ENCODE results near the gene CRYBG2. TPM values are rescaled to one million over a fixed set of nuclear protein-coding genes. Genes with fewer than 3 reads are reported as not detected.

CRYBG2 gene
- total and polyA plus RNA-seq, 7 donors, result 0.55 to 21.0 (median 13.8) TPM; not detected in 2

DNA sequence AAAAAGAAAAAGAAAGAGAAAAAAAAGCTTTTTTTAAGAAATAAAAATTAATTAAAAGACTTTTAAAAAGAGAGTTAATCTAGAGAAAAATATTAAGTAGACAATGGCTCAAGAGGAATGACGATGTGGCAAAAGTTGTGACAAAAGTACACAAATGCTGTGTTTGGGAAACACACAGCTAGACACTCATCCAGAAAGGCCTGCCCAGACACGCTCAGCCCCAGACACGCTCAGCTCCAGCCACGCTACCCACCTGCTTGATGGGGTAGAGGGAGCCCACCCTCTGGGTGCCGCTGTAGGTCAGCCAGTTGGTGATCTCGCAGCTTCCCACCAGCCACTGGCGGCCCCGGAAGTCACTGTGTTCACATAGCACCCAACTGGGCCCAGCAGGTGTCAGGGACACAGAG lies 26.0 kb downstream of the CRYBG2 start:
- intact Hi-C loops (cut with DNase I), result loop anchor here (10.0 kb wide), 1 partner anchor 163 kb away; the partner anchor contains the start of genes C1orf232 and ZNF593
- no peak for TF ChIP-seq POLR2AphosphoS5 (IDR thresholded peaks at IDR 0.05)
- no peak for TF ChIP-seq EP300 (IDR thresholded peaks at IDR 0.05)
- peaks cover 4 to 45% (median 12%) of the 10 kb centered on the region in 3 donors for H3K27me3 ChIP-seq

DNA sequence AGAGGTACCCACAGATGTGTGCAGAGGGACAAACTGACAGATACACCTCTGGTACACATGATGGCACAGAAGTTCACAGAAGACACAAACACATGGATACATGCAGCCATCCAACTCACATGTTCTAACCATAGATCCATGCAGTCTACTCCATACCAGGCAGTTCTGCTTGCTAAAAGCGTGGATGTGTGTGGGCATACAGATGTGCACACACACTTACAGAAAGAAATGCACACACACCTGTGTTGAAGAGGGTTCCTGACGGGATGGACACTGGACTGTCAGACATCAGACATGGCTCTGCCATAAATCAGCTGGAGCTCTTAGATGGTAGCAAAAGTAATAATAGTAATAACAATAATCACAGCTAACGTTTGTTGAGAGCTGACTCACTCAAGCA lies 29.4 kb downstream of the CRYBG2 start:
- intact Hi-C loops (cut with DNase I), result loop anchor here (5.0 to 10.0 kb wide), 2 partner anchors 160 to 217 kb away; partner anchors contain the start of genes C1orf232 and ZNF593
- WGBS, 2 donors, result 82 to 86% methylated on average over 3 of the region's 3 CpGs

More for the DNA sequence above, 26.0 kb downstream of the CRYBG2 start:
- WGBS, 2 donors, result 90 to 91% methylated on average over 8 of the region's 8 CpGs
- no peak overlapping the region for H3K27ac ChIP-seq
- no peak overlapping the region for H3K4me3 ChIP-seq
- H3K36me3 ChIP-seq, result no peaks in the 10 kb centered on the region
- no peaks in the 10 kb centered on the region for H3K9me3 ChIP-seq
- DNase-seq, result no peak
- H3K4me1 ChIP-seq, result no peaks in the 10 kb centered on the region

DNA sequence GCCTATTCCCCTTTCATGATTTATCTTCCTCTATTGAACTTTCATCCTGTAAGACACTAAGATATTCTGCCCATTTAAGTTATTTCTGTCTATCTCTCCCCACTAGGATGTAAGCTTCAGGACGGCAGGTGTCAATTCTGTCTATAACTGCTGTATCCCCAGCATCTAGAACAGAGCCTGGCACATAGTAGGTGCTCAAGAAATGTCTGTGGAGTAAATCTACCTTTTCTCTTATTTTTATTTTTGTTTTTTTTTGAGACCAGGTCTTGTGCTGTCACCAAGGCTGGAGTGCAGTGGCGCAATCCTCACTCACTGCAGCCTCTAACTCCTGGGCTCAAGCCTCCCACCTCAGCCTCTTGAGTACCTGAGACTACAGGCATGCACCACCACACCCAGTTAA lies 30.5 kb downstream of the CRYBG2 start:
- intact Hi-C loops (cut with DNase I), result loop anchor here (5.0 to 10.0 kb wide), 2 partner anchors 159 to 216 kb away; partner anchors contain the start of genes C1orf232 and ZNF593
- H3K4me1 ChIP-seq, result peaks cover 0 to 6% (median 5%) of the 10 kb centered on the region in 4 donors
- H3K4me3 ChIP-seq, result no peak overlapping the region
- 94 to 96% methylated on average over 2 of the region's 2 CpGs for WGBS, 2 donors
- no peak for TF ChIP-seq POLR2A (IDR thresholded peaks at IDR 0.05)
- TF ChIP-seq, protein P1, sequence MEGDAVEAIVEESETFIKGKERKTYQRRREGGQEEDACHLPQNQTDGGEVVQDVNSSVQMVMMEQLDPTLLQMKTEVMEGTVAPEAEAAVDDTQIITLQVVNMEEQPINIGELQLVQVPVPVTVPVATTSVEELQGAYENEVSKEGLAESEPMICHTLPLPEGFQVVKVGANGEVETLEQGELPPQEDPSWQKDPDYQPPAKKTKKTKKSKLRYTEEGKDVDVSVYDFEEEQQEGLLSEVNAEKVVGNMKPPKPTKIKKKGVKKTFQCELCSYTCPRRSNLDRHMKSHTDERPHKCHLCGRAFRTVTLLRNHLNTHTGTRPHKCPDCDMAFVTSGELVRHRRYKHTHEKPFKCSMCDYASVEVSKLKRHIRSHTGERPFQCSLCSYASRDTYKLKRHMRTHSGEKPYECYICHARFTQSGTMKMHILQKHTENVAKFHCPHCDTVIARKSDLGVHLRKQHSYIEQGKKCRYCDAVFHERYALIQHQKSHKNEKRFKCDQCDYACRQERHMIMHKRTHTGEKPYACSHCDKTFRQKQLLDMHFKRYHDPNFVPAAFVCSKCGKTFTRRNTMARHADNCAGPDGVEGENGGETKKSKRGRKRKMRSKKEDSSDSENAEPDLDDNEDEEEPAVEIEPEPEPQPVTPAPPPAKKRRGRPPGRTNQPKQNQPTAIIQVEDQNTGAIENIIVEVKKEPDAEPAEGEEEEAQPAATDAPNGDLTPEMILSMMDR (IDR thresholded peaks at IDR 0.05), result no peak
- no peak for TF ChIP-seq EP300 (IDR thresholded peaks at IDR 0.05)
- TF ChIP-seq POLR2AphosphoS5 (IDR thresholded peaks at IDR 0.05), result no peak
- peaks cover 0 to 4% (median 0%) of the 10 kb centered on the region in 3 donors for H3K27me3 ChIP-seq
- H3K36me3 ChIP-seq, result no peaks in the 10 kb centered on the region
- DNase-seq, result no peak
- no peak overlapping the region for H3K27ac ChIP-seq
- H3K9me3 ChIP-seq, result no peaks in the 10 kb centered on the region

More for the DNA sequence above, 29.4 kb downstream of the CRYBG2 start:
- H3K4me3 ChIP-seq, result no peak overlapping the region
- H3K36me3 ChIP-seq, result no peaks in the 10 kb centered on the region
- DNase-seq, result no peak
- no peak overlapping the region for H3K27ac ChIP-seq
- peaks cover 0 to 13% (median 0%) of the 10 kb centered on the region in 3 donors for H3K27me3 ChIP-seq
- H3K4me1 ChIP-seq, result peaks cover 0 to 6% (median 5%) of the 10 kb centered on the region in 4 donors
- no peaks in the 10 kb centered on the region for H3K9me3 ChIP-seq
- TF ChIP-seq POLR2A (IDR thresholded peaks at IDR 0.05) (no peak), EP300 (IDR thresholded peaks at IDR 0.05) (no peak), POLR2AphosphoS5 (IDR thresholded peaks at IDR 0.05) (no peak)
- TF ChIP-seq, protein P1 (IDR thresholded peaks at IDR 0.05), result no peak

DNA sequence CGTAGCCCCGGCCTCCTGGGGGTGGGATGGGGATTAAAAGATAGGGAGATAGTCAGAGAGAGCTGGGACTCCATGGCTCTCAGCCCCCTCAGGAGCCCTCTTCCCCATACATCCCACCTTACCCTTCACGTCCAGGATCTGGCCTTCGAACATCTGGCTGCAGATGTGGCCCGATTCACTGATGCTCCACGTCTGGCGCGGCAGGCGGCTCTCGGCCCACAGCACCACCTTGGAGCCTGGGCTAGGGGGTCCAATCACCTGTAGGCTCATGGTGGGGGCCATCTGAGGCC lies 31.9 kb downstream of the CRYBG2 start:
- Histone ChIP-seq H3K27ac (no peak overlapping the region), H3K9me3 (no peaks in the 10 kb centered on the region), H3K27me3 (no peaks in the 10 kb centered on the region), H3K36me3 (no peaks in the 10 kb centered on the region), H3K4me1 (peaks cover 0 to 6% (median 5%) of the 10 kb centered on the region in 4 donors), H3K4me3 (no peak overlapping the region)
- DNase-seq, result no peak
- 72 to 80% methylated on average over 10 of the region's 10 CpGs for WGBS, 2 donors
- TF ChIP-seq EP300 (IDR thresholded peaks at IDR 0.05), result no peak
- TF ChIP-seq POLR2A (IDR thresholded peaks at IDR 0.05), result no peak
- TF ChIP-seq, protein P1 (IDR thresholded peaks at IDR 0.05), result no peak
- no peak for TF ChIP-seq POLR2AphosphoS5 (IDR thresholded peaks at IDR 0.05)
- intact Hi-C loops (cut with DNase I), result loop anchor here (5.0 to 10.0 kb wide), 2 partner anchors 157 to 215 kb away; partner anchors contain the start of genes C1orf232 and ZNF593

DNA sequence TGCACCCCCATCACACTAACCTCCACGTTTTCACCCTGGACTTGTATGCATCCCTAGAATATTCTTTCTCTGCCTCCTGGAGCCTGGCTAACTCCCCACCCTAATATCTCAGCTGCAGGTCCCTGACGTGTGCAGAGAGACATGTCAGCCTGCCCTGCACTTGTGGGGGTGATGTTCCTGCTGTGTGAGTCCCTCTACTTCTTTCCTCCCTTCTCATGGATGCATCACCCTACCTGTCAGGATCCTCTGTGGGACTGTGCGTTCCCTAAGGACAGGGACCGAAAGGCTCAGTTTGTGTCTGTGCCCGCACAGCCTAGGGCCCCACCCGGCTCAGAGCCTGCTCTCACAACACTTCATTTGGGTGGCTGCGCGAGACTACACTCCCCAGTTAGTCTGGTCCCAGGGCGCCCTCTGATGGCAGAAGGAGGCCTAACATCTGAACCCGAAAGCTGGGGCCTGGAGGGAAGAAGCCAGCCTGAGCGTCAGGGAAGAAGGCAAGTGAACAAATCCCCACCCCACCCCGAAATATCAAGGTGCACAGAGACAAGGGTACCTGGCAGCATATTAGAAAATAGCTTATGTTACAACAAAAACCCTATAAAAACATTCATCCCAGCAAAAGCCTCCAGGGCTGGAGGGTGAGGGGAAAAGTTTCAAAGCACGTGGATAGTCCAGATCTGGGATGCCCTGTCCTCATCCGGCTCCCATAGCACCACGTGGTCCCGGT lies 32.5 kb downstream of the CRYBG2 start:
- Histone ChIP-seq H3K4me3 (no peak overlapping the region), H3K27me3 (no peaks in the 10 kb centered on the region), H3K9me3 (no peaks in the 10 kb centered on the region), H3K4me1 (peaks cover 0 to 6% (median 5%) of the 10 kb centered on the region in 4 donors), H3K27ac (no peak overlapping the region), H3K36me3 (no peaks in the 10 kb centered on the region)
- DNase-seq, result peak; percentile 96
- WGBS, 2 donors, result 11 to 15% methylated on average over 16 of the region's 16 CpGs
- TF ChIP-seq POLR2AphosphoS5 (IDR thresholded peaks at IDR 0.05) (no peak), EP300 (IDR thresholded peaks at IDR 0.05) (no peak), POLR2A (IDR thresholded peaks at IDR 0.05) (no peak)
- TF ChIP-seq, protein P1 (IDR thresholded peaks at IDR 0.05), result peak; percentile 83 to 93 (median 86)
- intact Hi-C loops (cut with DNase I), result loop anchor here (1.0 to 10.0 kb wide), 3 partner anchors 46 to 214 kb away; partner anchors contain the start of genes C1orf232 and ZNF593
